CD4-positive, alpha-beta memory T cell (primary cell): ENCODE results near the gene CAMTA1. TPM values are rescaled to one million over a fixed set of nuclear protein-coding genes. Genes with fewer than 3 reads are reported as not detected.

Experiments used
- CTCF ChIA-PET: fragments of 350-600 bp; sonication (Branson Sonifier 250); formaldehyde crosslinking; loops from one replicate; lab custom pipeline; 2021; ENCODE audit warnings: inconsistent platforms; ENCODE audit not compliant: partially characterized antibody; lab: Charles Lee
- POLR2A ChIA-PET: fragments of 350-600 bp; sonication (Branson Sonifier 250); formaldehyde crosslinking; loops from one replicate; lab custom pipeline; 2021; ENCODE audit not compliant: partially characterized antibody; lab: Charles Lee
- DNase-seq, 5 donors: peaks; one replicate each; pipeline versions ENCODE4 v3.0.0 to v3.0.0-alpha.2; 2020 to 2022; ENCODE audit warnings: mixed read lengths in 1 of 5
- H3K27ac ChIP-seq: one replicate; pipeline ENCODE4 v1.7.0; 2013; ENCODE audit warnings: low read depth, low read length
- H3K27me3 ChIP-seq: 2 replicates; pipeline ENCODE4 v1.7.0; 2013; ENCODE audit warnings: mild to moderate bottlenecking, low read length, moderate library complexity; ENCODE audit not compliant: insufficient read depth
- H3K36me3 ChIP-seq: 2 replicates; pipeline ENCODE4 v1.7.0; 2013; ENCODE audit warnings: mild to moderate bottlenecking, low read length, moderate library complexity; ENCODE audit not compliant: insufficient read depth
- H3K4me1 ChIP-seq: 2 replicates; pipeline ENCODE4 v1.7.0; 2013; ENCODE audit warnings: mild to moderate bottlenecking, low read length, moderate library complexity; ENCODE audit not compliant: insufficient read depth
- H3K4me3 ChIP-seq, 2 donors: one replicate each; pipeline ENCODE4 v1.7.0; 2013; ENCODE audit warnings: low read length in 2 of 2, mild to moderate bottlenecking in 1 of 2
- H3K9me3 ChIP-seq, 2 donors: one replicate each; pipeline ENCODE4 v1.7.0; 2013; ENCODE audit warnings: low read length in 2 of 2, control low read depth in 1 of 2; ENCODE audit not compliant: control insufficient read depth in 1 of 2
- H3K27ac Mint-ChIP-seq, 7 donors: one replicate each; pipeline ENCODE4 v1.8.0; 2020 to 2021; ENCODE audit warnings: mixed read lengths in 7 of 7, mild to moderate bottlenecking in 6 of 7, inconsistent platforms in 3 of 7, moderate library complexity in 3 of 7
- H3K27me3 Mint-ChIP-seq, 2 donors: one replicate each; pipeline ENCODE4 v1.8.0; 2020 to 2021; ENCODE audit warnings: mixed read lengths in 2 of 2
- H3K36me3 Mint-ChIP-seq, 2 donors: one replicate each; pipeline ENCODE4 v1.8.0; 2020 to 2021; ENCODE audit warnings: mixed read lengths in 2 of 2, inconsistent platforms in 1 of 2, mild to moderate bottlenecking in 1 of 2
- H3K4me1 Mint-ChIP-seq, 4 donors: one replicate each; pipeline ENCODE4 v1.8.0; 2020 to 2021; ENCODE audit warnings: mixed read lengths in 4 of 4, mild to moderate bottlenecking in 1 of 4
- H3K4me3 Mint-ChIP-seq, 8 donors: one replicate each; pipeline ENCODE4 v1.8.0; 2020 to 2021; ENCODE audit warnings: mixed read lengths in 8 of 8, mild to moderate bottlenecking in 7 of 8, moderate library complexity in 6 of 8, inconsistent platforms in 3 of 8
- H3K9me3 Mint-ChIP-seq, 8 donors: one replicate each; pipeline ENCODE4 v1.8.0; 2020 to 2021; ENCODE audit warnings: mixed read lengths in 8 of 8, mild to moderate bottlenecking in 5 of 8, inconsistent platforms in 3 of 8, moderate library complexity in 1 of 8
- intact Hi-C: fragments of 100-400 bp; cut with micrococcal nuclease; formaldehyde crosslinking; loops from one replicate; pipeline ENCODE4 v1.15.1; 2023
- polyA plus RNA-seq, 2 donors: library from polyadenylated mRNA; unstranded; fragments of 300-500 nt; fragmentation: Illumina TruSeq; gene quantifications; one replicate each; pipeline ENCODE4 v1.2.3, GENCODE V29; 2021
- total RNA-seq, 2 experiments: library from RNA; stranded (reverse); gene quantifications; one replicate each; pipeline ENCODE4 v1.2.3, GENCODE V29; 2021

CAMTA1 gene
- total and polyA plus RNA-seq, 4 experiments from 2014 or later: 39.1 to 118 (median 59.9) TPM

DNA sequence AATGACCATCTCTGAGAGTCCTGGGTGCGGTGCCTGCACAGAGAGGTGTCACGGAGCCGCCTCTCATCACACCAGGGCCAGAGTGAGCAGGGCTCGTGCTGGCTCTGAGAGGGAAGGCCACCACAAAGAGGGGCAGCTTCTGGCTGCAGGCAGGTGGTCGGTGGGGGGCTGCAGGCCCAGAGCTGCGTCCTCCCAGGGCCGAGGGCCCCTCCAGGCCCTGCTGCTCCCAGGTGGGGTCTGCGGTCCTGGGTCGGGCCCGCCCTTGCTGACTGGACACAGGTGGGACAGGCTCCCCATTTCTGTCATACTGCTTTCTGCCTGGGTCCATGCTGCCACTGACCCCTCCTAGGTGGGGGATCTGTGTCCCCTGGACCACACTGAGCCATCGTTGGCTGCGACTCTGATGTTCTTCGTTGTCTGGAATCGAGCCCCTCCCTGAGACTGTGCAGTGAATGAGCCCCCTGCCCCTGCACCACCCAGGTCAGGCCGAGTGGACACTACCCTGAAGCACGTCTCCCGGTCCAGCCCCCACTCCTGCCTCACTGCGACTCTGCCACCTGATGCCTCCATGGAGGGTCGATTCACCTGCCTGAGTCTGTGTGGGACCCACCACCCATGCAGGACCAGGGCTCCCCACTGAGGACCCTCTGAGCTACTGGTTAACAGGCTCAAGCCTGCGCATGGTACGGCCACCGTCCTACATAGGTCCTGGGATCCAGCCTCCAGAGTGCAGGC is 653.8 kb downstream of the CAMTA1 start:
- intact Hi-C loops: no loop called here
- no peaks in the 10 kb centered on the region for H3K27me3 Mint-ChIP-seq
- H3K4me3 Mint-ChIP-seq: no peak overlapping the region
- H3K27ac Mint-ChIP-seq: no peak overlapping the region
- Histone ChIP-seq H3K4me1 (no peaks in the 10 kb centered on the region), H3K9me3 (no peaks in the 10 kb centered on the region), H3K36me3 (no peaks in the 10 kb centered on the region), H3K27ac (no peak overlapping the region), H3K27me3 (no peaks in the 10 kb centered on the region), H3K4me3 (no peak overlapping the region)
- H3K9me3 Mint-ChIP-seq: peaks cover 0 to 4% (median 0%) of the 10 kb centered on the region in 8 donors
- H3K36me3 Mint-ChIP-seq: no peaks in the 10 kb centered on the region
- H3K4me1 Mint-ChIP-seq: no peaks in the 10 kb centered on the region
- no peak for DNase-seq
- ChIA-PET CTCF (no interaction called here), POLR2A (no interaction called here)

DNA sequence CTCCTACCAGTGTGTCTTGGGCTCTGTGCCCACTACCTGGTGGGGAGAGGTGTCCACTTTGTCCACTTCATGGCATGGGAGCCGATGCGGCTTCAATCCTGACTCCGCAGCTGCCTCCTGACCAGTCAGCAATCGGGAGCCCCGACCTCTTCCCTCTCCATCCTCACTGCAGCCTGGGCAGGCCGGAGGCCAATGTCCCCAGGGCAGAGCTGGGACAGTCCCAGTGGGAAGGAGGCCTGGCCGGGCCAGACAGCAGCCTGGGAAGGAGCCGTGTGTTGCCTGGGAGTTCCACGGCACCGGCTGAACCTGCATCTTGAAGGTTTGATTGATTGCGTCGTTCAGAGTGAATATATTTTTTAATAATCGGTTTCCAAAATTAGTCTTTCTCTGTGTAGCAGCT is 654.9 kb downstream of the CAMTA1 start:
- H3K27me3 ChIP-seq: no peaks in the 10 kb centered on the region
- POLR2A ChIA-PET: no interaction called here
- intact Hi-C loops: no loop called here
- Mint-ChIP-seq H3K9me3 (no peaks in the 10 kb centered on the region), H3K4me1 (no peaks in the 10 kb centered on the region), H3K36me3 (no peaks in the 10 kb centered on the region), H3K27me3 (no peaks in the 10 kb centered on the region), H3K27ac (no peak overlapping the region), H3K4me3 (no peak overlapping the region)
- DNase-seq: no peak
- CTCF ChIA-PET: no interaction called here
- H3K9me3 ChIP-seq: no peaks in the 10 kb centered on the region
- no peaks in the 10 kb centered on the region for H3K36me3 ChIP-seq
- H3K4me1 ChIP-seq: no peaks in the 10 kb centered on the region
- H3K27ac ChIP-seq: no peak overlapping the region
- H3K4me3 ChIP-seq: no peak overlapping the region

DNA sequence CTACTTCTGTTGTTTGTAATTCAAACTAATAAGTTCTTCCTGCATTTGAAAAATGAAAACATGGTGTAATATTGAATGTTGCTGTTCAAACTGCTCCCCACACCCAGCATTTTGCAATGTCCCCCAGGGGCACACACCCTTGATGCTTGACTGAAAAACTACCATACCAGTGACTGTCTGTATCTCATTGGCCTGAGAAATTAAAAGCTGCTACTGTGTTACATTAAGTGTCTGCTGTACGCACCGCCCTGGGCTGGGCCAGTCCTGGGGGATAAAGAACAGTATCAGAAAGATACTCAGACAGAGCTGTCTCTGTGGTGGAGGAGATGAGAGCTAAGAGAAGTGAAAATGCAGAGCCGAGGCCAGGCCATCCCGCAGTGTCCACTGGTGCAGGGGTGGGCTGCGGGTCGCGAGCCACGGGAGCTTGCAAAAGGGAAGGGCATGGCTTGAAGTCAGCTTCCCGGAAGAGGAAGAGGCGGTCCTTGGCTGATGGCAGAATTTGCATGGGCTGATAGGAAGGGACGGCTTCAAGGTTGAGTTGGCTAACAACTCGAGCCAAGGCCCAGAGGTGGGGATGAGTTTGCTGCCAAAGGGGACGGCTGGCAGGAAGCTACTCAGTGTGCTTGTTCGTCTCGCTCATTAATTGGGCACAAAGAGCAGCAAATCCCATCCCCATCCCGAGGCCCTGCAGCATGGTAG is 656.0 kb downstream of the CAMTA1 start:
- no peak for DNase-seq
- no peaks in the 10 kb centered on the region for H3K4me1 Mint-ChIP-seq
- ChIA-PET POLR2A (no interaction called here), CTCF (no interaction called here)
- Histone ChIP-seq H3K36me3 (no peaks in the 10 kb centered on the region), H3K4me1 (no peaks in the 10 kb centered on the region), H3K27ac (no peak overlapping the region), H3K27me3 (no peaks in the 10 kb centered on the region), H3K4me3 (no peak overlapping the region), H3K9me3 (no peaks in the 10 kb centered on the region)
- H3K4me3 Mint-ChIP-seq: no peak overlapping the region
- no peaks in the 10 kb centered on the region for H3K9me3 Mint-ChIP-seq
- H3K36me3 Mint-ChIP-seq: no peaks in the 10 kb centered on the region
- intact Hi-C loops: no loop called here
- H3K27me3 Mint-ChIP-seq: no peaks in the 10 kb centered on the region
- no peak overlapping the region for H3K27ac Mint-ChIP-seq

DNA sequence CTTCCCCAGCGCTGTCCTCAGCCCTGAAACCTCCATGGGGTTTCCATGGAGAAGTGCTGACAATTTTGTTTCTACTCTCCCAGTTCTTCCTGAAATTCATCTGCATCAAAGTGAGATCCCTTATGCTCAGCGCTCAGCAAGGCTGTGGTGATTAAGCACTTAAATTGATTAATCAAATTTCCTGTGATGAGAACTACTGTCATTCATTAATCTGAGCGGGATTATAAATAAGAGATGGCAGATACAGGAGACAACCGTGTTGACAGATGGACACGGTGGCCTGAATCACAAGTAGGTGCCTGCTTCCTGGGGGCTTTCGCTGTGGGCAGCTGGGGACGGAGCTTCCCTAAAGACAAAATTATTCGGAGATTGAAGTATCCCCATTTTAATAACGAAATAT is 656.8 kb downstream of the CAMTA1 start:
- H3K27ac ChIP-seq: no peak overlapping the region
- no peaks in the 10 kb centered on the region for H3K4me1 ChIP-seq
- no peaks in the 10 kb centered on the region for H3K27me3 Mint-ChIP-seq
- H3K9me3 ChIP-seq: no peaks in the 10 kb centered on the region
- no peaks in the 10 kb centered on the region for H3K36me3 ChIP-seq
- no peaks in the 10 kb centered on the region for H3K4me1 Mint-ChIP-seq
- intact Hi-C loops: no loop called here
- no peaks in the 10 kb centered on the region for H3K27me3 ChIP-seq
- POLR2A ChIA-PET: no interaction called here
- H3K36me3 Mint-ChIP-seq: no peaks in the 10 kb centered on the region
- CTCF ChIA-PET: no interaction called here
- no peaks in the 10 kb centered on the region for H3K9me3 Mint-ChIP-seq
- H3K4me3 Mint-ChIP-seq: no peak overlapping the region
- no peak for DNase-seq
- H3K27ac Mint-ChIP-seq: no peak overlapping the region
- no peak overlapping the region for H3K4me3 ChIP-seq

DNA sequence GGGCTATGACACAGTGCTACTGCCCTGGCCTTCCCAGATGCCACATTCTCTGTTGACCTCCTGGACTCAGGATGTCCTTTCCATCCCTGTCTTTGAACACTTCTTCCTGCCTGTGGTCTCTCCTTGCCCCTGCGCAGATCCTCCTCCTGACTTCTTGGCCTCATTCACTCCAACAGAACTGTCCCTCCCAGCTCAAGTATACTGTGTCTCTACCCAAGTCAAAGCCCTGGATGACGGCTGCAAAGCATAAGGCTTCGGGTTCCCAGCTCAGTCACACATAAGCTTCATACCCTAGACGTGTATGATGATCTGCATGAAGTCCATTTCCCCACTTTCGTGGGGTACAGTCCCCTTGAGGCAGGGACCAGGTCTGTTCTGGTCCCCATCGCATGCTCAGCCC is 657.7 kb downstream of the CAMTA1 start:
- ChIA-PET POLR2A (no interaction called here), CTCF (no interaction called here)
- Histone ChIP-seq H3K36me3 (no peaks in the 10 kb centered on the region), H3K9me3 (no peaks in the 10 kb centered on the region), H3K4me3 (no peak overlapping the region), H3K4me1 (no peaks in the 10 kb centered on the region), H3K27ac (no peak overlapping the region), H3K27me3 (no peaks in the 10 kb centered on the region)
- Mint-ChIP-seq H3K9me3 (no peaks in the 10 kb centered on the region), H3K4me1 (no peaks in the 10 kb centered on the region), H3K27ac (no peak overlapping the region), H3K36me3 (no peaks in the 10 kb centered on the region), H3K27me3 (no peaks in the 10 kb centered on the region), H3K4me3 (no peak overlapping the region)
- no peak for DNase-seq
- intact Hi-C loops: no loop called here

DNA sequence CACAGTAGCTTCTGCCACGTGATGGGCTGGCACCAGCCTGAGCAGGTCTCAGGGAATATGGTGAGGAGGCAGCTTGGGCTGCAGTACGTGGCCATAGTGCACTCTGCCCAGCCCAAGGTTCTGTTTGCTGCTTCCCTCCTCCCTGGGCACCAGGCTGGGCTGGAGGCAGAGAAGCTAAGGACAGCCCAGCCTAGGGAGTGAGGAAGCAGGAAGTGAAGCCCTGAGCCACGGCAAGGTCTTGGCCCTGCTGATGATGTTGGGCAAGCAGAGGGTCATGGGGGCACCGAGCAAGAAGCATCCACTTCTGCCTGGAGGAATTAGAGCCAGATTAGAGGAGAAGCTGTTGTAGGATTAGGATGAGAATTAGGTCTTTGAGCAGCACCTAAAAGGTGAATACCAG is 659.1 kb downstream of the CAMTA1 start:
- H3K27me3 ChIP-seq: no peaks in the 10 kb centered on the region
- CTCF ChIA-PET: no interaction called here
- DNase-seq: no peak
- H3K27ac ChIP-seq: no peak overlapping the region
- Mint-ChIP-seq H3K4me3 (no peak overlapping the region), H3K27ac (no peak overlapping the region), H3K9me3 (peaks cover 0 to 2% (median 0%) of the 10 kb centered on the region in 8 donors), H3K36me3 (no peaks in the 10 kb centered on the region), H3K27me3 (no peaks in the 10 kb centered on the region), H3K4me1 (no peaks in the 10 kb centered on the region)
- POLR2A ChIA-PET: no interaction called here
- no peaks in the 10 kb centered on the region for H3K4me1 ChIP-seq
- no peaks in the 10 kb centered on the region for H3K9me3 ChIP-seq
- H3K4me3 ChIP-seq: no peak overlapping the region
- no peaks in the 10 kb centered on the region for H3K36me3 ChIP-seq
- intact Hi-C loops: no loop called here

DNA sequence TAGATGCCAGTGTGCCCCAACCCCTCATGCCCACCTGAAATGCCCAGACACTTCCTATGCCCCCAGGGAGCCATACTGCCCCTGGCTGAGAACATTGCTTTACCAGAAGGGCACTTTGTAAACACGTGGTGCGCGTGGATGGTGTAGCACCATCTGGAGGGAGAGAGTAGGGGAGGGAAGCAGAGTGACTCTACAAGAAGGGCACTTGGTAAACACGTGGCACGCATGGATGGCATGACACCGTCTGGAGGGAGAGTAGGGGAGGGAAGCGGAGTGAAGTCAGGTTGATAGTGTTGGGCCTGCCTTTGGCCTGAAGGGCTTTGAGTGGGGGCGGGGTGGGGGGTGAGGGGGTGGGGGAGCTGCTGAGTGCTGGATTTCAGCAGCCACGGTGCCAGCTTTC is 661.8 kb downstream of the CAMTA1 start:
- ChIA-PET CTCF (no interaction called here), POLR2A (no interaction called here)
- Histone ChIP-seq H3K4me1 (no peaks in the 10 kb centered on the region), H3K4me3 (no peak overlapping the region), H3K27ac (no peak overlapping the region), H3K9me3 (no peaks in the 10 kb centered on the region), H3K27me3 (no peaks in the 10 kb centered on the region), H3K36me3 (no peaks in the 10 kb centered on the region)
- H3K9me3 Mint-ChIP-seq: peaks cover 0 to 2% (median 0%) of the 10 kb centered on the region in 8 donors
- no peaks in the 10 kb centered on the region for H3K4me1 Mint-ChIP-seq
- no peak overlapping the region for H3K4me3 Mint-ChIP-seq
- no peak overlapping the region for H3K27ac Mint-ChIP-seq
- no peaks in the 10 kb centered on the region for H3K36me3 Mint-ChIP-seq
- no peaks in the 10 kb centered on the region for H3K27me3 Mint-ChIP-seq
- DNase-seq: no peak
- intact Hi-C loops: no loop called here
